GM21367 (cell line): Measurements from ENCODE around the gene KRTAP1-3.
"Not testable (repeated sequence)": the region's sequence is repeated elsewhere in the genome, so short reads cannot be mapped to it uniquely, and the experiment has no call there.

Experiments
- ATAC-seq: cut with Tn5 transposase; IDR thresholded peaks from one replicate; pipeline ENCODE4 v1.9.1; 2021; ENCODE audit not compliant: unreplicated experiment

KRTAP1-3 gene

GRCh38 chr17:41012326-41013120, 22.2 kb downstream of the KRTAP1-3 start:
- no peak for ATAC-seq

GRCh38 chr17:41010441-41010840, 24.2 kb downstream of the KRTAP1-3 start:
- ATAC-seq: no peak

DNA sequence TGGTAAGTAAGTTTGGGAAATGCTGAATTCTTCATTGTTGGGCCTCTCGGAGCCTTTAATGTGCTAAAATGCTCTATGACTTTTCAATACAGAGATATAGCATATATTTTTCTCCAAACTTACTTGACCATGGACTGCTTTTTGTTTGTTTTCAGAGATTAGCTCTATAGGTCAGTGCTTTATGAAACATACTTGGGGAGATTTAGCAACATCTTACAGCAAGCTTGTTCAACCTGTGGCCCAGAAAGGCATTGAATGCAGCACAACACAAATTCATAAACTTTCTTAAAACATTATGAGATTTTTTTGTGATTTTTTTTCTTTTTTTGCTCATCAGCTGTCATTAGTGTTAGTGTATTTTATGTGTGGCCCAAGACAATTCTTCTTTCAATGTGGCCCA, 24.7 kb downstream of the KRTAP1-3 start:
- no peak for ATAC-seq

DNA sequence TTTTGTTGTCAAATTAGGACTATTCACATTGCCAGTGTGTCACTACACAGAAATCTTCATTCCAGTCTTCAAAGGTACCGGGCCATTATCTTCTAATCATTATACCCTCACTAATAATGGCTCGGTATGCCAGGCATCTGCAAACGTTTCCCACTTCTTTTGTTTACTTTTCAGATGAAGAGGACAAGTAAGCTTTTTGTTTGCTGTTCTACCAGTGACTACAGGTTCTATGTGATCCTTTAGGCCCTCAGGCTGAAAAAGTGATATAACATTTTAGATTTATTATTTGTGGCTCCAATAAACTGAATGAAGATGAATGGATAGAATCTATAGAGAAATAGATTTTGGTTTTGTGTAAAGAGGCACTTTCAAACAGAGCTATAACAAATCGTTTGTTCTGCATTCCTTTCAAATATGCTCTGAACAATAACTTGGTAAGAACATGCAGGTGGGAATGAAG, 25.3 kb downstream of the KRTAP1-3 start:
- no peak for ATAC-seq

GRCh38 chr17:41008811-41009210, 25.9 kb downstream of the KRTAP1-3 start, which contains the start of gene KRTAP3-1:
TSS of gene KRTAP3-1 (minus strand) at chr17:41009128. CDS start at chr17:41009074, 54 bp downstream.
- ATAC-seq: no peak

DNA sequence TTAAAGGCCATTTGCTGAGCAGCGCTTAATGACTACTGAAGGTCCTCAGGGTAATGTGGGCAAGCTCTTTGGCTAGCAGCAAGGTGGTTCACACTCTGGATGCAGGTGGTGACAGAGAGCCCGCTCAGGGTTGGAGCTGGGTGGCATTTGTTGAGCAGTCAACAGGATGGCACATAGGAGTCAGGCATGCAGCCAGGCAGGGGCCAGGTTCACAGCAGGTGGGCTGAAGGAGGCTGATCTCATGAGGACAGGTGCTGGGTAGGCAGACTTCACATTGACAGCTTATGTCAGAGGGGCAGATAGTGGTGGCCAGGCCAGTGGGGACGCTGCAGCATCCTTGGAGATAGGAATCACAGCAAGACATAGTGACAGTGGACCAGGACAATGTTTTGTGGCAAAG, 30.3 kb downstream of the KRTAP1-3 start:
- no peak for ATAC-seq

GRCh38 chr17:41003926-41004325, 30.7 kb downstream of the KRTAP1-3 start:
- no peak for ATAC-seq

DNA sequence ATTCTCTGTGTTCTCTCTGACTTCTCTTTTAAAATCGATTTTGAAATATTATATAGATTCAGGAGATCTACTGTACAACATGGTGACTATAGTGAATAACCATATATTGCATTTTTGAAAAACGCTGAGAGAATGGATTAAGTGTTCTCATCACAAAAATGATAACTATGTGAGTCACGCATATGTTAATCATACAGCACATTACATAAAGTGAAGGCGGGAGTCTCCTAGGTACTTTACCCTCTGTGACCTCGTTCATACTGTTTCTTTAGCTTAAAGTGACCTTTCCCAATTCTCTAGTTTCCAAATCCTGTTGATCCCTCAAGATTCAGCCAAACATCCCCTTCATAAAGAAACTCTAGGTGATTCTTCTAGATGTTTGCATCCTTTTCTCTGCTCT, 31.9 kb downstream of the KRTAP1-3 start:
- no peak for ATAC-seq

- no peak for ATAC-seq
These were observed 32.9 kb downstream of the KRTAP1-3 start for GRCh38 chr17:41001795-41002194.

GRCh38 chr17:40999563-40999962, 35.1 kb downstream of the KRTAP1-3 start, which contains the start of gene KRTAP3-2:
TSS of gene KRTAP3-2 (minus strand) at chr17:40999906. CDS start at chr17:40999853, 53 bp downstream.
- not testable (repeated sequence) for ATAC-seq

DNA sequence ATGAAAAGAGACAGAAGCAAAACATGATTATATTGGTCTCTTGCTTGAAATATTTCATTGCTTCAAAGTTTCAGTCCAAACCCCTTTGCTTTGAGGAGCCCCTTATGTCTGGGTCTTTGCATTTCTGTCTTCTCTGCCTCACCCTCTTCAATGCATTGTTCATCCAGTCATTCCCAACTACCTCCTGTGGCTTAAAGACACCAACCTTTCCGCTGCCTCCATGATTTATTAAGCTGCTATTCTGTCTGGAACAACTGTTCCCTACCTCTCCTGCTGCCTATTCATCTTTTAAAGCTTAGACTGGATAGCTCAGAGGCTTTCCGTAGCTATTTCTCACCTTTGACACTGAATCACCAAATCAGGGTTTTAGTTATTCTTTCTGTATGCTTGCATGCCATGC, 37.3 kb downstream of the KRTAP1-3 start:
- no peak for ATAC-seq

GRCh38 chr17:40996829-40997228, 37.8 kb downstream of the KRTAP1-3 start:
- ATAC-seq: no peak

DNA sequence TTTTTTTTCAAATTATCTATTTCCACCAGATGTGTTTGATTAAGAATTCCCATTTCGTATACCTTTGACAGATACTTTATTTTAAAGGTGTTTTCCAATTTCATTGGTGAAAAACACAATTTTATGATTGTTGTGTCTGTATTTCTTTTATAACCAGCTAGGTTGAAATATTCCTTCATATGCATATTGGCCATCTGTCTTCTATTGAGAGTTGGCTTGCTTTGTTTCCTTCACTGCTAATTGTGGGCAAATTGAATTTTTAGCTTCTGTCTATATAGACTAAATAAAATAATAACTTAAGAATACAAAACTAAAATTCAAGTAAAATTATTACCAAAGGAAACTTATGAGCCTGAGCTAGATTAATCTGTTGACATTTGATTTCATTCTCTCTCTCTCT, 39.6 kb downstream of the KRTAP1-3 start:
- no peak for ATAC-seq

DNA sequence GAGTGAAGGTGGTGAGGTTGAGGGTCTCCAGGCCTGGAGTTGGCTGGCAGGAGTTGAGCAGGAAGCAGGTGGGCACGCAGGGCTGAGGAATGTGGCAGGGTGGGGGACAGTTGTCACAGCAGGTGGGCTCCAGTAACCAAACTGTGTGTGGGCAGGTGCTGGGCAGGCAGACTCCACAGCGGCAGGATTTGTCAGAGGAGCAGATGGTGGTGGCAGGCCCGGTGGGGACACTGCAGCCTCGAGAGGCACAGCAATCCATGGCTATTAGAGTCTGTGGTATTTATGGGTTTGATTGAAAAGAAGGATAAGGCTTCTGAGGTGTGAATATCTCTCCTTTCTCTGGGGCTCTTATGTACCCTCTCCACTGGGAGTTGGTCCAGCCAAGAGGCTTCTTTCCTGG, 40.8 kb downstream of the KRTAP1-3 start, which contains the start of gene KRTAP3-3:
Gene KRTAP3-3, minus strand, starts transcription at position 326 of the 400 bp plus-strand sequence. Its CDS starts 67 bp downstream, at position 259.
- no peak for ATAC-seq

DNA sequence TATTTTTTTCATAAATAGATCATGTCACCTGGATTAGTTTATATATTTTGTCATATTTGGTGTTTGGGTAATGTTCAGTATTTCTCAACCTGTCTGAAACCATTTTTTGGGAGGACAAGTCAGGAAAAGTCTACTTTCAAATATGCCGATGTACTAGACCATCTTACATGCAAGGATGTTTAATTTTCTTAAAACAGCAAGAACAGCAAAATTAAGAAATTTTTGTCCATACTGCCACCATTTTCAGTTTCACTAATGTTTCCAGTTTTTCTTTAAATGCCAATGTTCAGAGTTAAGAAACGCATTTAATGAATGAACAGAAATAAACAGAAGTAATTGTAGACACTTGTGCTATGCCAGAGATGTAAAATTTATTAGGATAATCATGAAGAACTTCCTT, 41.6 kb downstream of the KRTAP1-3 start:
- ATAC-seq: no peak

- no peak for ATAC-seq
These were observed 42.0 kb downstream of the KRTAP1-3 start for GRCh38 chr17:40992666-40993065.

DNA sequence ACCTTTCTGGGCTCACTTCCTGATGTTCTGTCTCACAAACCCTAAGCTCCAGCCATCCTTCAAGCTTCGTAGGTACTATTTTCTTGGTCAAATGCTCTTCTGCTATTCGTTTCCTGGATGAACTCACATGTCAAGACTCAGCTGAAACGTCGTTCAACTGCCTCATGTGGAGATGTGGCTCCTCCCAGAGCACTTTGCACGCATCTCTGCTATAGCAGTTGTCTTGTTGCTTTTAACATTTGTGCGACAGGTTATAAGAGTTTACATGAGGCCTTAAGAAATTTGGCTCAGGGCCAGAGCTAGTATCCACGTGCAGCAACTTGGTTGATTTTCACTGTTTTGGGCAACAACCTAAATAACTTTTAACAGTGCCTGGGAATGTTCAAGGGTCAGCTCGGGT, 47.8 kb downstream of the KRTAP1-3 start:
- ATAC-seq: no peak

- ATAC-seq: no peak
These were observed 50.4 kb downstream of the KRTAP1-3 start, which contains the start of gene KRT40 for GRCh38 chr17:40984226-40984625. TSS of gene KRT40 (minus strand) at chr17:40984326. CDS start at chr17:40984273, 53 bp downstream.
